GM18867 (cell line): ENCODE measurements around the gene FTH1.

ENCODE experiments used
- ATAC-seq: cut with Tn5 transposase; IDR thresholded peaks from one replicate; pipeline ENCODE4 v1.9.1; 2021; ENCODE audit warnings: mild to moderate bottlenecking, moderate library complexity; ENCODE audit not compliant: unreplicated experiment

The FTH1 gene

GRCh38 chr11:61917334-61918109 is 49.9 kb downstream of the FTH1 start, which contains the start of gene RAB3IL1:
Gene RAB3IL1, minus strand, starts transcription at chr11:61917566. Its CDS starts 199 bp downstream, at chr11:61917367.
- ATAC-seq, result no peak

DNA sequence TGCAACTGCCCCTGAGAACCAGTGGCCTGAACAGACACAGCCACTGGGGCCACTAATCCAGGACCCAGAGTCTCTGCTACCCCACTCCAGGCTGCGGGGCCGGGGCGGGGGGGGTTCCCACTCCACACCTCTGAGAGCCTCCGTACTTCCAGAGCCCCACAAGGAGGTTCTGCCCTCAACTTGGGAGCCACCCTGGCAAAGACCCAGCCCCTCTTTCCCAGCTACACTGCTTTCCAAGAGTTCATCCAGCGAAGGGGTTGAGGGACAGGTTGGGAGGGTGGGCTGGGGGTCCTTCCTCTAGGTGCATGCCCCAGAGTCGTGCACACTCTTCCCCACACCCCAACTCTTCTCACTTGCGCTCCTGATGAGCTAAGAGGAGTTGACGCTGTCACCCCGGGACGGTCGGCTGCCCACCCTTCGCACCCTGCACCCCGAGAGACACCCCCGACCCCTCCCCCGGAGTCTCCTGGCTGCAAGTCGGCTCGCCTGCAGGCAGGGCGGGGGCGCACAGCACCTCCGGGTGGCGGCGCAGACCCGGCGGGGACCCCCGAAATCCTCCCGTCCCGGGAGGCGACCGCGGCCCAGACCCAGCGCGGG is 50.6 kb downstream of the FTH1 start:
- ATAC-seq, result no peak

GRCh38 chr11:61914471-61915171 is 52.8 kb downstream of the FTH1 start:
- no peak for ATAC-seq
